WI38 (cell line): ENCODE measurements around the gene ADARB1.

Experiments used
- H3K4me3 ChIP-seq: 2 replicates; pipeline ENCODE4 v1.5.1; 2011; ENCODE audit warnings: low read depth, mild to moderate bottlenecking, control low read depth, low read length
- TF ChIP-seq, protein P1 (sequence below): IDR thresholded peaks from 2 replicates; pipeline ENCODE4 v1.5.1; 2012; ENCODE audit warnings: low read depth, mild to moderate bottlenecking, control low read depth, low read length

ADARB1 gene

GRCh38 chr21:45259206-45259840 is 184.9 kb downstream of the ADARB1 start:
- TF ChIP-seq, protein P1, sequence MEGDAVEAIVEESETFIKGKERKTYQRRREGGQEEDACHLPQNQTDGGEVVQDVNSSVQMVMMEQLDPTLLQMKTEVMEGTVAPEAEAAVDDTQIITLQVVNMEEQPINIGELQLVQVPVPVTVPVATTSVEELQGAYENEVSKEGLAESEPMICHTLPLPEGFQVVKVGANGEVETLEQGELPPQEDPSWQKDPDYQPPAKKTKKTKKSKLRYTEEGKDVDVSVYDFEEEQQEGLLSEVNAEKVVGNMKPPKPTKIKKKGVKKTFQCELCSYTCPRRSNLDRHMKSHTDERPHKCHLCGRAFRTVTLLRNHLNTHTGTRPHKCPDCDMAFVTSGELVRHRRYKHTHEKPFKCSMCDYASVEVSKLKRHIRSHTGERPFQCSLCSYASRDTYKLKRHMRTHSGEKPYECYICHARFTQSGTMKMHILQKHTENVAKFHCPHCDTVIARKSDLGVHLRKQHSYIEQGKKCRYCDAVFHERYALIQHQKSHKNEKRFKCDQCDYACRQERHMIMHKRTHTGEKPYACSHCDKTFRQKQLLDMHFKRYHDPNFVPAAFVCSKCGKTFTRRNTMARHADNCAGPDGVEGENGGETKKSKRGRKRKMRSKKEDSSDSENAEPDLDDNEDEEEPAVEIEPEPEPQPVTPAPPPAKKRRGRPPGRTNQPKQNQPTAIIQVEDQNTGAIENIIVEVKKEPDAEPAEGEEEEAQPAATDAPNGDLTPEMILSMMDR: no peak
- H3K4me3 ChIP-seq: no peak overlapping the region

GRCh38 chr21:45260191-45260825 is 185.9 kb downstream of the ADARB1 start:
- TF ChIP-seq, protein P1: no peak
- no peak overlapping the region for H3K4me3 ChIP-seq

DNA sequence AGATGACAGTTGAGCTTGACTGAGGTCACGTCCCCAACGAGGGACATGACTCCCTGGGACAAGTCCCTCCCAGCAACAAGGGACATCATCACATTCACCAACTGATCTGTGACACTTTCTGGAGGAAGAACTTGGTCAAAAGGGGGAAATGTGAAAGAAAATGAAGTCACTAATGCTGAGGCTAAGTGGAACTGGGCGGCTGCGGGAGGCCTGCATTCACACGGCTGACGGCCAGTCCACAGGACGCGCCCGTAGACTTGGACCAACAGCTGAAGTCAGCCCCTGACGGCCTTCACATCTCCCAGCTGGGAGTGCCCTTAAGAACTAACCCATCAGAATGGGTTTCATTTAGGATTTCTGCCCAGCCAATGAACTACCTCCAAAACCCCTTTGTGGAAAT is 186.7 kb downstream of the ADARB1 start:
- TF ChIP-seq, protein P1: no peak
- no peak overlapping the region for H3K4me3 ChIP-seq

GRCh38 chr21:45262041-45262581 is 187.7 kb downstream of the ADARB1 start:
- H3K4me3 ChIP-seq: no peak overlapping the region
- TF ChIP-seq, protein P1: no peak

- TF ChIP-seq, protein P1: no peak
- H3K4me3 ChIP-seq: no peak overlapping the region
Measured at GRCh38 chr21:45262616-45263015, 188.2 kb downstream of the ADARB1 start.

DNA sequence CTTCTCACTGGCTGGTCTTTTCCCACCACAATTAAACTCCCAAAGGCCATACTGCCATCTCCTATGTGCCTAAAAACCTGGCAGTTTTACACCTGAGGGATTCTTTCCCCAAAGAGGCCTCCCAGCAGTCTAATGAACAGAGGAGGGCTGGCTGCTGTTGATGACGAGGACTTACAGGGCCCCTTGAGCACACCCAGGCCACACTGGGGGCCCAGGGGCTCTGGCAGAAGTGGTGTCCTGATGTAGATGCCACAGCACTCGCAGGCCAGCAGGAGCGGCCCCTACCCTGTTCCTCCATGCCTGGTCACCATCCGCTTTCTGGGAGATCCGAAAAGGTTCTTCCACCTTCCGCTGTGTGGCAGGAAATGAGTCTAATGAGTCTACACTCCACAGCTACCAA is 189.2 kb downstream of the ADARB1 start:
- H3K4me3 ChIP-seq: no peak overlapping the region
- TF ChIP-seq, protein P1: no peak
